Esophagus squamous epithelium (tissue), 5 donors: ENCODE results near the gene PTPN18. TPM values are rescaled to one million over a fixed set of nuclear protein-coding genes. Genes with fewer than 3 reads are reported as not detected.
A peak's percentile ranks its signal among the peaks of the same experiment; 100 is the strongest.

Experiments used
- DNase-seq: peaks from one replicate; lab custom pipeline; 2025; lab: John Stamatoyannopoulos, UW
- H3K27ac ChIP-seq, 4 donors: fragments of 200-600 bp; sonication (generic); one replicate each; pipeline ENCODE4 v1.5.1; 2016 to 2019; ENCODE audit warnings: mild to moderate bottlenecking in 1 of 4
- H3K27me3 ChIP-seq, 4 donors: fragments of 200-600 bp; sonication (generic); 1 replicate in 3 of 4; 2 replicates in 1 of 4; pipeline versions ENCODE4 v1.5.1 to v1.6.0; 2017 to 2021; ENCODE audit warnings: antibody characterized with exemption in 1 of 4
- H3K36me3 ChIP-seq, 3 donors: fragments of 200-600 bp; sonication (generic); one replicate each; pipeline ENCODE4 v1.5.1; 2016 to 2019
- H3K4me1 ChIP-seq, 3 donors: fragments of 200-600 bp; sonication (generic); one replicate each; pipeline ENCODE4 v1.5.1; 2017 to 2019
- H3K4me3 ChIP-seq, 4 donors: fragments of 200-600 bp; sonication (generic); 1 replicate in 3 of 4; 2 replicates in 1 of 4; pipeline ENCODE4 v1.5.1; 2016 to 2019; ENCODE audit warnings: mild to moderate bottlenecking in 2 of 4, moderate library complexity in 1 of 4
- H3K9me3 ChIP-seq, 3 donors: fragments of 200-600 bp; sonication (generic); one replicate each; pipeline ENCODE4 v1.5.1; 2016 to 2019
- POLR2A ChIP-seq, 4 donors: fragments of 450-650 bp; IDR thresholded peaks; one replicate each; pipeline ENCODE4 v1.6.1; 2017; ENCODE audit warnings: antibody characterized with exemption in 4 of 4, mild to moderate bottlenecking in 4 of 4, moderate library complexity in 3 of 4
- WGBS, 2 donors: methylation state at CpG; one replicate each; pipeline ENCODE4 v1.1.5; 2018; 5-methylcytosine and 5-hydroxymethylcytosine counted together
- intact Hi-C: fragments of 100-400 bp; cut with DNase I; formaldehyde crosslinking; loops from one replicate; pipeline ENCODE4 v1.15.0; 2022
- total RNA-seq, 4 donors: library from RNA; depleted of rRNA; stranded (reverse); fragments of >200 nt; gene quantifications; one replicate each; pipeline ENCODE4 v1.1.0, GENCODE V29; 2016
- TF ChIP-seq, protein P1 (sequence below), 6 experiments: fragments of 450-650 bp in 4 of 6; fragments of 200-600 bp in 2 of 6; sonication (generic) in 2 of 6; IDR thresholded peaks; one replicate each; pipeline ENCODE4 v1.5.1; 2016 to 2019; ENCODE audit warnings: antibody characterized with exemption in 6 of 6, mild to moderate bottlenecking in 4 of 6, moderate library complexity in 4 of 6
- donor health status: DM: yes; HTN: yes; CAD: no.

PTPN18 gene
- total RNA-seq, 4 donors from 2014 or later: 26.8 to 43.6 (median 35.5) TPM

DNA sequence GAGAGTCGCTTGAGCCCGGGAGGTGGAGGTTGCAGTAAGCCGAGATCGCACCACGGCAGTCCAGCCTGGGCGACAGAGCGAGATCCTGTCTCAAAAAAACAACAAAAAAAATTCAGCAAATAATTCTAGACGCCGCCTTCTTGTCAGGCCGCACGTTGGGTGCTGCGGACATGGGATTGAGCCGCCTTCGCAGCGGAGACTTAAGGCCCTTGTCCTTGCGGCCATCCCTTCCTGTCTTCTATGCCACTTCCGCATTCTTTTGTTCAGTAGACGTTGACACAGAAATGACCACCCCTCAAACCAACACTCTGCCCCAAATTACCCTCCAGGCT, 15.8 kb downstream of the PTPN18 start:
- no peaks in the 10 kb centered on the region for H3K27me3 ChIP-seq
- no peak for DNase-seq
- TF ChIP-seq, protein P1, sequence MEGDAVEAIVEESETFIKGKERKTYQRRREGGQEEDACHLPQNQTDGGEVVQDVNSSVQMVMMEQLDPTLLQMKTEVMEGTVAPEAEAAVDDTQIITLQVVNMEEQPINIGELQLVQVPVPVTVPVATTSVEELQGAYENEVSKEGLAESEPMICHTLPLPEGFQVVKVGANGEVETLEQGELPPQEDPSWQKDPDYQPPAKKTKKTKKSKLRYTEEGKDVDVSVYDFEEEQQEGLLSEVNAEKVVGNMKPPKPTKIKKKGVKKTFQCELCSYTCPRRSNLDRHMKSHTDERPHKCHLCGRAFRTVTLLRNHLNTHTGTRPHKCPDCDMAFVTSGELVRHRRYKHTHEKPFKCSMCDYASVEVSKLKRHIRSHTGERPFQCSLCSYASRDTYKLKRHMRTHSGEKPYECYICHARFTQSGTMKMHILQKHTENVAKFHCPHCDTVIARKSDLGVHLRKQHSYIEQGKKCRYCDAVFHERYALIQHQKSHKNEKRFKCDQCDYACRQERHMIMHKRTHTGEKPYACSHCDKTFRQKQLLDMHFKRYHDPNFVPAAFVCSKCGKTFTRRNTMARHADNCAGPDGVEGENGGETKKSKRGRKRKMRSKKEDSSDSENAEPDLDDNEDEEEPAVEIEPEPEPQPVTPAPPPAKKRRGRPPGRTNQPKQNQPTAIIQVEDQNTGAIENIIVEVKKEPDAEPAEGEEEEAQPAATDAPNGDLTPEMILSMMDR (IDR thresholded peaks at IDR 0.05): no peak
- TF ChIP-seq POLR2A (IDR thresholded peaks at IDR 0.05): no peak
- H3K27ac ChIP-seq: peak overlapping the region; percentile 81 to 89 (median 86)
- H3K4me1 ChIP-seq: peaks cover 14 to 51% (median 16%) of the 10 kb centered on the region in 3 donors
- intact Hi-C loops: no loop called here
- 49 to 55% methylated on average over 17 to 18 of the region's 18 CpGs for WGBS, 2 donors
- no peaks in the 10 kb centered on the region for H3K9me3 ChIP-seq
- H3K4me3 ChIP-seq: peak overlapping the region; percentile 60 to 75 (median 66)
- H3K36me3 ChIP-seq: peaks cover 0 to 27% (median 0%) of the 10 kb centered on the region in 3 donors

DNA sequence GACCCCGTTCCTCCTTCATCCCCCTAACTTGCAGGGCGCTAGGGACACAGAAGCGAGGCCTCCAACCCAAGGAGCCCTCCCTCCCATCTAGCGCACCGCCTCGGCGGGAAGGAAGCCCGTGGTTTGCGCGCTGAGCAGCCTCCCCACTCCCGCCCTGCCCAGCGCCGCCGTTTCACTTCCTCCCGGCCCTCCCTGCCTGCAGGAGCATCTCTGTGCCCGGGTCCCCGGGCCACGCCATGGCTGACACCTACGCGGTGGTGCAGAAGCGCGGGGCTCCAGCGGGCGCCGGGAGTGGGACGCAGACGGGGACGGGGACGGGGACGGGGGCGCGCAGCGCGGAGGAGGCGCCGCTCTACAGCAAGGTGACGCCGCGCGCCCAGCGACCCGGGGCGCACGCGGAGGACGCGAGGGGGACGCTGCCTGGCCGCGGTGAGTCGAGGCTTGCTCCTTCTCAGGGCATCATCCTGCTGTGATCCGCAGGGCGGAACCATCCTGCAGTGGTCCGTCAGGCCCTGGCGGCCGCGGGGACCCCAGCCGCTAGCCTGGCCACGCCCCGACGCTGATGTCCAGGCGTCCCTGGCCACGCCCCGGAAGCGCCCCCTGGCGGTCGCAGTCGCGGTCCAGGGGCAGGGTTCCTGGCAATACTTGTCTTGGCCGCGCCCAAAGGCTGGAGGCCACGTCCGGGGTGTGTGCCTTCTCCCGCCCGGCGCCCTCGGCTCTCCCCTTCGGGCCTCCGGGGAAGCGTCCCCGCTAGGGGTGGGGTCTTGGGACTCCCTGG, 16.4 kb downstream of the PTPN18 start:
- Histone ChIP-seq H3K36me3 (peaks cover 0 to 27% (median 0%) of the 10 kb centered on the region in 3 donors), H3K9me3 (no peaks in the 10 kb centered on the region), H3K27me3 (no peaks in the 10 kb centered on the region), H3K27ac (peak overlapping the region; percentile 81 to 89 (median 86)), H3K4me3 (peak overlapping the region; percentile 60 to 75 (median 66)), H3K4me1 (peaks cover 14 to 51% (median 16%) of the 10 kb centered on the region in 3 donors)
- peak in 2 of 4 donors; percentile 45 to 56 for TF ChIP-seq POLR2A (IDR thresholded peaks at IDR 0.05)
- TF ChIP-seq, protein P1 (IDR thresholded peaks at IDR 0.05): peak; percentile 72 to 85 (median 78)
- intact Hi-C loops: no loop called here
- peak; percentile 30 for DNase-seq
- 0 to 2% methylated on average over 10 to 16 of the region's 81 CpGs for WGBS, 2 donors

DNA sequence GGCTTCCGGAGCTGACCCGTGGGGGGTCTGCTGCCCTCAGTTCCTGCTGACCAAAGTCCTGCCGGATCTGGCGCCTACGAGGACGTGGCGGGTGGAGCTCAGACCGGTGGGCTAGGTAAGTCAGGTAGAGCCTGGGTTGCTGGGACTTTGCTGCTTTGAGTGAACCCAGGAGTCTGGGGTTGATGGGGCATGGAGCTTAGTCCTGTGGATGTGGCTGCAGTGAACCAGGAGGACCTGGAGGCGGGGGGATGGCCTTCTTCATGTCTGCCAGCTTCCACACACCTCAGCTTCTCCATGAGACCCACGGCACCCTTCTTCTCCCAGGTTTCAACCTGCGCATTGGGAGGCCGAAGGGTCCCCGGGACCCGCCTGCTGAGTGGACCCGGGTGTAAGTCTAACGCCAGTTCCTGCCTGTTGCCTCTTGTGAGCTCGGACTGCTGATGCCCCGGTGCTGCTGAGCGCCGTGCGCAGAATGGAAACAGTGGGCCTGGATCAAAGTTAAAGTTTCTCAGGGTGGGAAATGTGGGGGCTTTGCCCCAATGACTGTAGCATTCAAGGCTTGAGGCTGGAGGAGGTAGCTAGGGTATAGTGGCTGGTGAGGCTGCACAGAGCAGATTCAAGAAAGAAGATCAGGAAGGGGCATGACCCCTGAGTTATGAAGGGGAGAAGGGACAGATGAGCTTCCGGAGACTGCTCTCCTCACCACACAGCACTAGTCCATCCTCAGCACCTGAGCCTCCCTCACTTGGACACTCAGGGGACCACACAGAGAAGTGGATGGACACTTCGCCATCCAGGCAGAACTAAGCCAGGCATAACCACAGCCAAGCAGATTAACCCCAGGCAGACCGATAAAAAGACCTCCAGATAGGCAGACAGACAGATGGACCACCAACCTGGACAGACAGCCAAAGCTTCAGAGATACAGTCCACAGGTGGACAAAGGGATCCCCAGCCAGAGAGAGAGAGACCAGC, 17.3 kb downstream of the PTPN18 start:
- WGBS, 2 donors: 77 to 86% methylated on average over 1 to 11 of the region's 24 CpGs
- peaks cover 0 to 27% (median 0%) of the 10 kb centered on the region in 3 donors for H3K36me3 ChIP-seq
- peaks cover 14 to 51% (median 16%) of the 10 kb centered on the region in 3 donors for H3K4me1 ChIP-seq
- no peaks in the 10 kb centered on the region for H3K27me3 ChIP-seq
- H3K4me3 ChIP-seq: peak overlapping the region; percentile 60 to 75 (median 66)
- H3K9me3 ChIP-seq: no peaks in the 10 kb centered on the region
- no peak for TF ChIP-seq POLR2A (IDR thresholded peaks at IDR 0.05)
- TF ChIP-seq, protein P1 (IDR thresholded peaks at IDR 0.05): peak in 1 of 6 experiments; percentile 11
- intact Hi-C loops: no loop called here
- H3K27ac ChIP-seq: peak overlapping the region; percentile 81 to 89 (median 86)
- no peak for DNase-seq

DNA sequence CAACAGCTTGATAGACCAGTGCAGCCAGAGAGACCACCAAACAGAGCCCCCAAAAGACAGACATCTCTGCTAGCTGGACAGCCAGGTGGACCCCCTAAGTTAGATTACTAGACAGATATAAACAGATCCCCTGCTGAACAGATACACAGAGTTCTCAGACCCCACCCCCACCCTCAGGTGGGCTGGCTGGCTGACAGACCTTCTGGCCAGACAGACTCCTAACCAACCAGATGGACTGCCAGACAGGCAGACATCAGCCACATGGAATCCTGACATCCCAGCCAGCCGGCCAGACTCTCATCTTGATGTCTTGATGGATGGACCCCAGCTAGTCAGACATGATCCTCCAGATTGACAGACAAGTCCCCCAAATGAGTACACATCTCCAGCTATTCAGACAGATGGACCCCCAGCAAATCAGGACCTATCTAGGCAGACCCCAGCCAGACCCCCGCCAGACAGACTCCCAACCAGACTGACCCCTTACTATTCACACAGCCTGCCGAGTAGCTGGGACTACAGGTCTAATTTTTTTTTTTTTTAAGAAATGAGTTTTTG, 18.0 kb downstream of the PTPN18 start:
- peaks cover 14 to 51% (median 16%) of the 10 kb centered on the region in 3 donors for H3K4me1 ChIP-seq
- H3K27ac ChIP-seq: no peak overlapping the region
- TF ChIP-seq, protein P1 (IDR thresholded peaks at IDR 0.05): no peak
- TF ChIP-seq POLR2A (IDR thresholded peaks at IDR 0.05): no peak
- peaks cover 0 to 27% (median 0%) of the 10 kb centered on the region in 3 donors for H3K36me3 ChIP-seq
- peak overlapping the region in 2 of 4 donors; percentile 71 to 75 for H3K4me3 ChIP-seq
- 85 to 91% methylated on average over 2 to 3 of the region's 3 CpGs for WGBS, 2 donors
- no peaks in the 10 kb centered on the region for H3K9me3 ChIP-seq
- no peak for DNase-seq
- intact Hi-C loops: no loop called here
- no peaks in the 10 kb centered on the region for H3K27me3 ChIP-seq
